GM18517 (cell line): ENCODE measurements around the gene CENPA.
A peak's percentile ranks its signal among the peaks of the same experiment; 100 is the strongest.
"Not testable (repeated sequence)": the region's sequence is repeated elsewhere in the genome, so short reads cannot be mapped to it uniquely, and the experiment has no call there.

Experiments used
- ATAC-seq: cut with Tn5 transposase; IDR thresholded peaks from one replicate; pipeline ENCODE4 v1.9.1; 2021; ENCODE audit warnings: mild to moderate bottlenecking, moderate library complexity; ENCODE audit not compliant: unreplicated experiment

CENPA gene

GRCh38 chr2:26785431-26786206, at the start of gene CENPA:
TSS of gene CENPA (plus strand) at chr2:26786056. CDS start at chr2:26786197, 141 bp downstream.
- ATAC-seq: peak; percentile 98

- ATAC-seq: no peak
Observed at GRCh38 chr2:26737221-26737620, 48.6 kb upstream of the CENPA start.

- no peak for ATAC-seq
Observed at GRCh38 chr2:26738481-26738880, 47.4 kb upstream of the CENPA start.

- ATAC-seq: no peak
Observed at GRCh38 chr2:26739514-26739913, 46.3 kb upstream of the CENPA start.

- no peak for ATAC-seq
Observed at GRCh38 chr2:26740346-26740745, 45.5 kb upstream of the CENPA start.

- ATAC-seq: no peak
Observed at GRCh38 chr2:26740890-26741302, 45.0 kb upstream of the CENPA start.

- ATAC-seq: no peak
Observed at GRCh38 chr2:26742048-26742770, 43.6 kb upstream of the CENPA start.

- no peak for ATAC-seq
Observed at GRCh38 chr2:26743852-26744251, 42.0 kb upstream of the CENPA start.

- ATAC-seq: no peak
Observed at GRCh38 chr2:26744953-26745352, 40.9 kb upstream of the CENPA start.

GRCh38 chr2:26745609-26746327, 40.1 kb upstream of the CENPA start:
- ATAC-seq: peak; percentile 66

- ATAC-seq: no peak
Observed at GRCh38 chr2:26746934-26747333, 38.9 kb upstream of the CENPA start.

- ATAC-seq: not testable (repeated sequence)
Observed at GRCh38 chr2:26749787-26750420, 36.0 kb upstream of the CENPA start.

- not testable (repeated sequence) for ATAC-seq
Observed at GRCh38 chr2:26750467-26750866, 35.4 kb upstream of the CENPA start.

GRCh38 chr2:26752656-26753055, 33.2 kb upstream of the CENPA start:
- no peak for ATAC-seq

- no peak for ATAC-seq
Observed at GRCh38 chr2:26754539-26754938, 31.3 kb upstream of the CENPA start.

- ATAC-seq: no peak
Observed at GRCh38 chr2:26754972-26755670, 30.7 kb upstream of the CENPA start.

- no peak for ATAC-seq
Observed at GRCh38 chr2:26756337-26756736, 29.5 kb upstream of the CENPA start.

GRCh38 chr2:26757873-26758789, 27.7 kb upstream of the CENPA start:
- peak; percentile 58 for ATAC-seq

GRCh38 chr2:26758790-26759321, 27.0 kb upstream of the CENPA start:
- no peak for ATAC-seq
